Astrocyte (in vitro differentiated cells and primary cell): ENCODE measurements around the gene NCBP2L.

Experiments used
- CTCF ChIP-seq: IDR thresholded peaks from 2 replicates; pipeline ENCODE4 v1.5.1; 2011; ENCODE audit warnings: low read depth, mild to moderate bottlenecking, inconsistent platforms, low read length, moderate library complexity; ENCODE audit not compliant: insufficient read depth
- EZH2 ChIP-seq: IDR thresholded peaks from 2 replicates; pipeline ENCODE4 v1.6.1; 2012; ENCODE audit warnings: mild to moderate bottlenecking, low read length, inconsistent platforms; ENCODE audit not compliant: insufficient read depth

- TF ChIP-seq CTCF (no peak), EZH2 (no peak)
Measured at GRCh38 chrX:107742700-107743191, 34.8 kb upstream of the NCBP2L start.
